Subcutaneous adipose tissue (tissue), 4 donors: Measurements from ENCODE around the gene SLC16A8. TPM values are rescaled to one million over a fixed set of nuclear protein-coding genes. Genes with fewer than 3 reads are reported as not detected.

Experiments
- CTCF ChIP-seq: fragments of 450-650 bp; IDR thresholded peaks from one replicate; pipeline ENCODE4 v1.5.1; 2016; ENCODE audit warnings: low read depth, mild to moderate bottlenecking, control low read depth, antibody characterized with exemption, moderate library complexity
- total RNA-seq, 4 donors: library from RNA; depleted of rRNA; stranded (reverse); fragments of >200 nt; gene quantifications; one replicate each; pipeline ENCODE4 v1.1.0, GENCODE V29; 2016

SLC16A8 gene
- total RNA-seq, 4 donors from 2014 or later = 0.17 to 0.66 TPM; not detected in 2

- TF ChIP-seq CTCF = no peak
Measured at GRCh38 chr22:38127869-38128268, 43.9 kb upstream of the SLC16A8 start.

- no peak for TF ChIP-seq CTCF
Measured at GRCh38 chr22:38126928-38127668, 43.1 kb upstream of the SLC16A8 start.

- TF ChIP-seq CTCF = no peak
Measured at GRCh38 chr22:38125751-38126201, 41.8 kb upstream of the SLC16A8 start.

- no peak for TF ChIP-seq CTCF
Measured at GRCh38 chr22:38125038-38125610, 41.1 kb upstream of the SLC16A8 start.

- TF ChIP-seq CTCF = no peak
Measured at GRCh38 chr22:38124236-38124974, 40.4 kb upstream of the SLC16A8 start.

GRCh38 chr22:38122616-38123015 is 38.6 kb upstream of the SLC16A8 start:
- no peak for TF ChIP-seq CTCF
